ENCODE data around the gene MXD4. TPM values are rescaled to one million over a fixed set of nuclear protein-coding genes. Genes with fewer than 3 reads are reported as not detected.

The MXD4 gene
- total and polyA plus RNA-seq, 2 donors (not counting 1 experiment from before 2014, with no cell fraction given), result 67.3 to 75.3 TPM

DNA sequence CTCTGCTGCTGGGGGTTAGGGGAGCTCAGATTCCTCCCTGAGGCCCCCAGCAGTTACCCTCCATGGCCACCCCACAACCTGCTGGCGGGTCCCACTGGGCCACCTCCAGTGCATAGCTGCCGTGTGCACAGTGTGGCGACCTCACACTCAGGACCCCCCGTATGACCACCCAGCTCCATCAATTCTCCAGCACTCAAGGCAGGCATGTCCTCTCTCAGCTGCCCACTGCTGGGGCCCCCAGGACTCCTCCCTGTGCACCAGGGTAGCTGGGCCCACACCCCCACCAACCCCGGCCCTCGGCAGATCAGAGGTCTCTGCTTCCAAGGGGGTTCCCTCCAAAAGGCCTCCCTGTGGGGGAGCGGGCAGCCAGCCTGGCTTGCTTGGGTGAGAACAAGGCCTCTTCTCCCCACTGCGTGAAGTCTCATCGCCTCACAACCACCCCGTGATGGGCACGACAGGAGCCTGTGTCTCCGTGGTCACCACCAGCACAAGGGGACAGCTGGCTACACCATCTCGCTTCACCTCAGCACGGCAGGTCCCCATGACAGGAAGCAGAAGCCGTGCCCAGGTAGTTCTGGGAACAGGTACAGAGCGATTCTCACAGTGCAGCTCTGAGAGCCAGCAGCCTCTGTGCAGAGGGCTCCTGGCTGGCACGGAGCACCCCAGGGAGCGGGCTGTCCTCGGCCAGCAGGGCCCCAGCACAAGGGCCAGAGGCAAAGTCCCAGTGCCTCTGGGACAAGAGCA lies 15.4 kb downstream of the MXD4 start:
- ChIA-PET CTCF (interaction anchor here (2.8 kb wide), 1 partner anchor 173 kb away, joined by 6 read pairs; the partner anchor contains the start of gene CFAP99), POLR2A (interaction anchor here (1.1 kb wide), 1 partner anchor 16 kb away, joined by 3 read pairs; no protein-coding TSS in a partner anchor)
- Histone ChIP-seq H3K4me3 (ENCODE audit: control extremely low read depth in 1 of 5, extremely low read depth in 1 of 5, insufficient read depth in 1 of 5, low read depth in 2 of 5, low read length in 4 of 5) (no peak overlapping the region), H3K9me3 (ENCODE audit: control extremely low read depth in 1 of 3, control insufficient read depth in 2 of 3, insufficient read depth in 1 of 3, low read length in 2 of 3) (no peaks in the 10 kb centered on the region), H3K4me1 (ENCODE audit: control insufficient read depth in 2 of 2, insufficient read depth in 2 of 2, low read length in 2 of 2) (peaks cover 8 to 11% of the 10 kb centered on the region in 2 donors), H3K79me2 (ENCODE audit: control insufficient read depth, insufficient read depth, low read length) (no peaks in the 10 kb centered on the region), H3K27ac (ENCODE audit: low read length in 2 of 2) (no peak overlapping the region), H2AFZ (ENCODE audit: insufficient read depth, low read depth, low read length, poor library complexity, severe bottlenecking) (no peak overlapping the region), H4K20me1 (ENCODE audit: control insufficient read depth, insufficient read depth, low read length, poor library complexity, severe bottlenecking) (peaks cover 16% of the 10 kb centered on the region), H3K27me3 (replicated peaks in 1 of 4; ENCODE audit: control extremely low read depth in 1 of 4, control insufficient read depth in 3 of 4, insufficient read depth in 4 of 4, low read length in 3 of 4) (no peaks in the 10 kb centered on the region), H3K4me2 (replicated peaks; ENCODE audit: low read depth, low read length, poor library complexity, severe bottlenecking) (no peak overlapping the region), H3K36me3 (replicated peaks in 1 of 2; ENCODE audit: control extremely low read depth in 1 of 2, control insufficient read depth in 1 of 2, extremely low read depth in 1 of 2, insufficient read depth in 2 of 2, low read length in 1 of 2) (peaks cover 0 to 28% of the 10 kb centered on the region in 2 experiments), H3K9ac (ENCODE audit: low read length) (no peak overlapping the region)
- Mint-ChIP-seq H3K9me3 (ENCODE audit: insufficient read depth) (no peaks in the 10 kb centered on the region), H3K27ac (no peak overlapping the region), H3K4me3 (no peak overlapping the region), H3K27me3 (no peaks in the 10 kb centered on the region), H3K4me1 (peaks cover 19% of the 10 kb centered on the region)
- 95% methylated on average over 19 of the region's 19 CpGs for WGBS (ENCODE audit: insufficient coverage)
- no peak for ATAC-seq (ENCODE audit: low read depth)
- intact Hi-C loops (cut with micrococcal nuclease), result loop anchor here (10.0 kb wide), 1 partner anchor 242 kb away; the partner anchor contains the start of gene NELFA
- peak; percentile 10 for DNase-seq
- TF ChIP-seq, protein P1, sequence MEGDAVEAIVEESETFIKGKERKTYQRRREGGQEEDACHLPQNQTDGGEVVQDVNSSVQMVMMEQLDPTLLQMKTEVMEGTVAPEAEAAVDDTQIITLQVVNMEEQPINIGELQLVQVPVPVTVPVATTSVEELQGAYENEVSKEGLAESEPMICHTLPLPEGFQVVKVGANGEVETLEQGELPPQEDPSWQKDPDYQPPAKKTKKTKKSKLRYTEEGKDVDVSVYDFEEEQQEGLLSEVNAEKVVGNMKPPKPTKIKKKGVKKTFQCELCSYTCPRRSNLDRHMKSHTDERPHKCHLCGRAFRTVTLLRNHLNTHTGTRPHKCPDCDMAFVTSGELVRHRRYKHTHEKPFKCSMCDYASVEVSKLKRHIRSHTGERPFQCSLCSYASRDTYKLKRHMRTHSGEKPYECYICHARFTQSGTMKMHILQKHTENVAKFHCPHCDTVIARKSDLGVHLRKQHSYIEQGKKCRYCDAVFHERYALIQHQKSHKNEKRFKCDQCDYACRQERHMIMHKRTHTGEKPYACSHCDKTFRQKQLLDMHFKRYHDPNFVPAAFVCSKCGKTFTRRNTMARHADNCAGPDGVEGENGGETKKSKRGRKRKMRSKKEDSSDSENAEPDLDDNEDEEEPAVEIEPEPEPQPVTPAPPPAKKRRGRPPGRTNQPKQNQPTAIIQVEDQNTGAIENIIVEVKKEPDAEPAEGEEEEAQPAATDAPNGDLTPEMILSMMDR (IDR thresholded peaks at IDR 0.05), result no peak
- no peak for TF ChIP-seq EZH2 (IDR thresholded peaks at IDR 0.05; ENCODE audit: borderline replicate concordance, insufficient read depth, low read depth, low read length, poor library complexity, severe bottlenecking)

DNA sequence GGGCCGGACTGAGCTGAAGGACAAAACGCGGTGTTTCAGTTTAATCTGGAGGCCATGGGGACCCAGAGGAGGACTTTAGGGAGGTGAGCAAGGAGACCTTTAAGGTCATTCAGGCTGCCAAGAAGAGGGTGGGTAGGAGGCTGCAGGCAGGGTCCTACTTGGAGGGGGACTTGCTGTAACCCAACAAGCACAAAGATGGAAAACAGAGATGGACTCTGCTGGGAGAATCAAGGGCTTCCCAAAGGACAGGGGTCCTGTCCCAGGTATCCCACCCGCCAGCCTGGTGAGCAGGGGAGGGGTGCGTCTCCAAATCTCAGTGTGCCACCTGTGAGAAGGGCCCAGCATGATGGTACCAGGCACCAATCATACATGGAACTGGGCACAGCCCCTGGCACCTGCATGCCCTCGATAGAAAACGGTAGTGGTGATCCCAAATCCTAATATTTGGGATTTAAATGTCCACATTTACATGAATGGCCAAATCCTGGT lies 16.1 kb downstream of the MXD4 start:
- Histone ChIP-seq H3K4me3 (ENCODE audit: control extremely low read depth in 1 of 5, extremely low read depth in 1 of 5, insufficient read depth in 1 of 5, low read depth in 2 of 5, low read length in 4 of 5) (no peak overlapping the region), H3K9me3 (ENCODE audit: control extremely low read depth in 1 of 3, control insufficient read depth in 2 of 3, insufficient read depth in 1 of 3, low read length in 2 of 3) (no peaks in the 10 kb centered on the region), H3K27me3 (replicated peaks in 1 of 4; ENCODE audit: control extremely low read depth in 1 of 4, control insufficient read depth in 3 of 4, insufficient read depth in 4 of 4, low read length in 3 of 4) (no peaks in the 10 kb centered on the region), H3K36me3 (replicated peaks in 1 of 2; ENCODE audit: control extremely low read depth in 1 of 2, control insufficient read depth in 1 of 2, extremely low read depth in 1 of 2, insufficient read depth in 2 of 2, low read length in 1 of 2) (peaks cover 0 to 28% of the 10 kb centered on the region in 2 experiments), H4K20me1 (ENCODE audit: control insufficient read depth, insufficient read depth, low read length, poor library complexity, severe bottlenecking) (peaks cover 15% of the 10 kb centered on the region), H3K4me1 (ENCODE audit: control insufficient read depth in 2 of 2, insufficient read depth in 2 of 2, low read length in 2 of 2) (peaks cover 13 to 17% of the 10 kb centered on the region in 2 donors), H3K4me2 (replicated peaks; ENCODE audit: low read depth, low read length, poor library complexity, severe bottlenecking) (no peak overlapping the region), H3K79me2 (ENCODE audit: control insufficient read depth, insufficient read depth, low read length) (peaks cover 6% of the 10 kb centered on the region), H3K9ac (ENCODE audit: low read length) (no peak overlapping the region), H2AFZ (ENCODE audit: insufficient read depth, low read depth, low read length, poor library complexity, severe bottlenecking) (no peak overlapping the region), H3K27ac (ENCODE audit: low read length in 2 of 2) (peak overlapping the region in 1 of 2 donors; percentile 2)
- TF ChIP-seq, protein P1 (IDR thresholded peaks at IDR 0.05), result no peak
- no peak for TF ChIP-seq EZH2 (IDR thresholded peaks at IDR 0.05; ENCODE audit: borderline replicate concordance, insufficient read depth, low read depth, low read length, poor library complexity, severe bottlenecking)
- H3K4me3 Mint-ChIP-seq, result no peak overlapping the region
- H3K9me3 Mint-ChIP-seq (ENCODE audit: insufficient read depth), result no peaks in the 10 kb centered on the region
- POLR2A ChIA-PET, result interaction anchor here (1.1 kb wide), 1 partner anchor 17 kb away, joined by 3 read pairs; no protein-coding TSS in a partner anchor
- DNase-seq (peak; percentile 7), ATAC-seq (ENCODE audit: low read depth) (no peak)
- no peaks in the 10 kb centered on the region for H3K27me3 Mint-ChIP-seq
- CTCF ChIA-PET, result interaction anchor here (2.8 kb wide), 1 partner anchor 174 kb away, joined by 6 read pairs; the partner anchor contains the start of gene CFAP99
- intact Hi-C loops (cut with micrococcal nuclease), result loop anchor here (10.0 kb wide), 1 partner anchor 241 kb away; the partner anchor contains the start of gene NELFA
- H3K27ac Mint-ChIP-seq, result peak overlapping the region; percentile 15
- 94% methylated on average over 7 of the region's 7 CpGs for WGBS (ENCODE audit: insufficient coverage)
- H3K4me1 Mint-ChIP-seq, result peaks cover 26% of the 10 kb centered on the region

Measured in B cell (primary cell).